H1 (cell line): ENCODE data around the gene ECSIT.

Source experiments
- BCL11A ChIP-seq, 2 experiments: IDR thresholded peaks; one replicate each; pipeline ENCODE4 v1.6.1; 2011; ENCODE audit warnings: low read depth in 2 of 2, low read length in 2 of 2, mild to moderate bottlenecking in 2 of 2
- CHD2 ChIP-seq: IDR thresholded peaks from 2 replicates; pipeline ENCODE4 v1.6.1; 2012; ENCODE audit warnings: low read length, improper control_type of control experiment
- CTCF ChIP-seq, 3 experiments: IDR thresholded peaks; 1 replicate in 2 of 3; 2 replicates in 1 of 3; pipeline versions ENCODE4 v1.5.1 to v1.6.1; 2011; ENCODE audit warnings: low read length in 3 of 3, mild to moderate bottlenecking in 3 of 3, inconsistent platforms in 2 of 3, low read depth in 1 of 3, moderate library complexity in 1 of 3; ENCODE audit not compliant: insufficient read depth in 1 of 3; ENCODE audit errors: control extremely low read depth in 1 of 3
- GABPA ChIP-seq: IDR thresholded peaks from 2 replicates; pipeline ENCODE4 v1.6.1; 2011; ENCODE audit warnings: mild to moderate bottlenecking, low read length, moderate library complexity, borderline replicate concordance; ENCODE audit not compliant: insufficient read depth
- JUN ChIP-seq: IDR thresholded peaks from 2 replicates; pipeline ENCODE4 v1.6.1; 2011; ENCODE audit warnings: low read depth, mild to moderate bottlenecking, improper control_type of control experiment, low read length
- KDM1A ChIP-seq: fragments of 200-600, 300-600 bp; sonication (generic); IDR thresholded peaks from 2 replicates; pipeline ENCODE4 v1.7.1; 2016; ENCODE audit warnings: mild to moderate bottlenecking, low read length, borderline replicate concordance
- MAFK ChIP-seq: IDR thresholded peaks from 2 replicates; pipeline ENCODE4 v1.6.1; 2012; ENCODE audit warnings: low read depth, mild to moderate bottlenecking, improper control_type of control experiment, low read length
- NANOG ChIP-seq: IDR thresholded peaks from 2 replicates; pipeline ENCODE4 v1.6.1; 2011; ENCODE audit warnings: low read length, low read depth, mild to moderate bottlenecking, inconsistent platforms; ENCODE audit not compliant: insufficient read depth, poor library complexity, severe bottlenecking
- PHF8 ChIP-seq: fragments of 200-600 bp; sonication (generic); conservative IDR thresholded peaks from 2 replicates; pipeline ENCODE4 v1.7.1; 2012; ENCODE audit warnings: low read depth, mild to moderate bottlenecking, inconsistent platforms, low read length, moderate library complexity
- POLR2AphosphoS5 ChIP-seq: IDR thresholded peaks from 2 replicates; pipeline ENCODE4 v1.6.1; 2011; ENCODE audit warnings: low read depth, low read length
- RAD21 ChIP-seq, 2 experiments: IDR thresholded peaks in 1 of 2; conservative IDR thresholded peaks in 1 of 2; 2 replicates each; pipeline ENCODE4 v1.6.1; 2011; ENCODE audit warnings: low read depth in 2 of 2, low read length in 2 of 2, improper control_type of control experiment in 1 of 2, inconsistent platforms in 1 of 2, mild to moderate bottlenecking in 1 of 2, moderate library complexity in 1 of 2

GRCh38 chr19:11473725-11474124, 55.2 kb downstream of the ECSIT start:
- no peak for TF ChIP-seq JUN
- no peak for TF ChIP-seq CHD2
- TF ChIP-seq RAD21 (IDR thresholded peaks at IDR 0.05 in 1 of 2, conservative IDR thresholded peaks at IDR 0.05 in 1 of 2; ENCODE audit: low read depth in 2 of 2, low read length in 2 of 2): no peak
- TF ChIP-seq CTCF (IDR thresholded peaks at IDR 0.05; ENCODE audit: control extremely low read depth in 1 of 3, insufficient read depth in 1 of 3, low read depth in 1 of 3, low read length in 3 of 3): no peak
- TF ChIP-seq NANOG: no peak
- no peak for TF ChIP-seq KDM1A
- TF ChIP-seq POLR2AphosphoS5: no peak
- no peak for TF ChIP-seq GABPA
- no peak for TF ChIP-seq BCL11A (IDR thresholded peaks at IDR 0.05; ENCODE audit: low read depth in 2 of 2, low read length in 2 of 2)
- no peak for TF ChIP-seq MAFK
- TF ChIP-seq PHF8: no peak
